Chondrocyte (in vitro differentiated cells): ENCODE results near the gene SPCS3. TPM values are rescaled to one million over a fixed set of nuclear protein-coding genes. Genes with fewer than 3 reads are reported as not detected.
"Not testable (repeated sequence)": the region's sequence is repeated elsewhere in the genome, so short reads cannot be mapped to it uniquely, and the experiment has no call there.

Experiments used
- DNase-seq: peaks from one replicate; pipeline ENCODE4 v3.0.0; 2021; ENCODE audit warnings: mixed read lengths, low spot score
- H3K27ac Mint-ChIP-seq: one replicate; pipeline ENCODE4 v1.8.0; 2021; ENCODE audit warnings: mild to moderate bottlenecking, moderate library complexity, mixed read lengths; ENCODE audit not compliant: unreplicated experiment
- H3K27me3 Mint-ChIP-seq: 2 replicates; pipeline ENCODE4 v1.8.0; 2021; ENCODE audit warnings: low read depth, mixed read lengths
- H3K36me3 Mint-ChIP-seq: 2 replicates; pipeline ENCODE4 v1.8.0; 2021; ENCODE audit warnings: low read depth, mixed read lengths
- H3K4me1 Mint-ChIP-seq: 2 replicates; pipeline ENCODE4 v1.8.0; 2021; ENCODE audit warnings: low read depth, mild to moderate bottlenecking, mixed read lengths
- H3K4me3 Mint-ChIP-seq: one replicate; pipeline ENCODE4 v1.8.0; 2021; ENCODE audit warnings: mild to moderate bottlenecking, moderate library complexity, mixed read lengths; ENCODE audit not compliant: unreplicated experiment
- H3K9me3 Mint-ChIP-seq: 2 replicates; pipeline ENCODE4 v1.8.0; 2021; ENCODE audit warnings: low read depth, mixed read lengths
- CTCF ChIP-seq: fragments of 200-600 bp; sonication (generic); IDR thresholded peaks from 2 replicates; pipeline ENCODE4 v1.5.0; 2021; ENCODE audit warnings: antibody characterized with exemption, mild to moderate bottlenecking, moderate library complexity
- total RNA-seq: library from RNA; stranded (reverse); gene quantifications from 3 replicates; pipeline ENCODE4 v1.2.1, GENCODE V29; 2021

SPCS3 gene
- total RNA-seq, 1 donor from 2014 or later = 122 TPM

- Mint-ChIP-seq H3K9me3 (peaks cover 2% of the 10 kb centered on the region), H3K4me3 (no peak overlapping the region), H3K4me1 (peaks cover 66% of the 10 kb centered on the region), H3K27ac (peak overlapping the region; percentile 66), H3K36me3 (no peaks in the 10 kb centered on the region), H3K27me3 (no peaks in the 10 kb centered on the region)
- TF ChIP-seq CTCF = no peak
- DNase-seq = no peak
Measured at GRCh38 chr4:176274441-176274840, 45.3 kb upstream of the SPCS3 start.

GRCh38 chr4:176276710-176277109 is 43.1 kb upstream of the SPCS3 start:
- TF ChIP-seq CTCF = no peak
- Mint-ChIP-seq H3K4me3 (no peak overlapping the region), H3K9me3 (peaks cover 2% of the 10 kb centered on the region), H3K27me3 (no peaks in the 10 kb centered on the region), H3K4me1 (peaks cover 45% of the 10 kb centered on the region), H3K36me3 (no peaks in the 10 kb centered on the region), H3K27ac (no peak overlapping the region)
- no peak for DNase-seq

- TF ChIP-seq CTCF = peak; percentile 82
- peaks cover 41% of the 10 kb centered on the region for H3K4me1 Mint-ChIP-seq
- DNase-seq = no peak
- H3K9me3 Mint-ChIP-seq = peaks cover 2% of the 10 kb centered on the region
- no peak overlapping the region for H3K4me3 Mint-ChIP-seq
- peak overlapping the region; percentile 28 for H3K27ac Mint-ChIP-seq
- no peaks in the 10 kb centered on the region for H3K36me3 Mint-ChIP-seq
- H3K27me3 Mint-ChIP-seq = no peaks in the 10 kb centered on the region
Measured at GRCh38 chr4:176277162-176277904, 42.4 kb upstream of the SPCS3 start.

- not testable (repeated sequence) for DNase-seq
Measured at GRCh38 chr4:176279560-176279959, 40.2 kb upstream of the SPCS3 start.

GRCh38 chr4:176286728-176287127 is 33.0 kb upstream of the SPCS3 start:
- no peak for TF ChIP-seq CTCF
- peaks cover 4% of the 10 kb centered on the region for H3K4me1 Mint-ChIP-seq
- no peak overlapping the region for H3K27ac Mint-ChIP-seq
- no peaks in the 10 kb centered on the region for H3K36me3 Mint-ChIP-seq
- no peak for DNase-seq
- no peak overlapping the region for H3K4me3 Mint-ChIP-seq
- H3K27me3 Mint-ChIP-seq = no peaks in the 10 kb centered on the region
- no peaks in the 10 kb centered on the region for H3K9me3 Mint-ChIP-seq

More at GRCh38 chr4:176279560-176279959, 40.2 kb upstream of the SPCS3 start:
- H3K27ac Mint-ChIP-seq, H3K36me3 Mint-ChIP-seq, H3K9me3 Mint-ChIP-seq, H3K4me3 Mint-ChIP-seq, H3K27me3 Mint-ChIP-seq: not testable (repeated sequence)
- H3K4me1 Mint-ChIP-seq = peaks cover 19% of the 10 kb centered on the region

- H3K4me3 Mint-ChIP-seq = no peak overlapping the region
- no peak for TF ChIP-seq CTCF
Measured at GRCh38 chr4:176287546-176287945, 32.2 kb upstream of the SPCS3 start.

More at GRCh38 chr4:176287546-176287945, 32.2 kb upstream of the SPCS3 start:
- Mint-ChIP-seq H3K36me3 (no peaks in the 10 kb centered on the region), H3K27ac (no peak overlapping the region), H3K4me1 (peaks cover 4% of the 10 kb centered on the region), H3K9me3 (no peaks in the 10 kb centered on the region), H3K27me3 (no peaks in the 10 kb centered on the region)
- DNase-seq = no peak
